HFF-Myc (cell line): Measurements from ENCODE around the gene IGF2R.

Experiments
- DNase-seq: peaks from one replicate; pipeline ENCODE4 v3.0.0-alpha.2; 2011; ENCODE audit warnings: low read depth; ENCODE audit errors: extremely low read depth
- H3K4me3 ChIP-seq: replicated peaks from 2 replicates; pipeline ENCODE4 v1.5.1; 2011; ENCODE audit warnings: low read depth, mild to moderate bottlenecking, control low read depth, low read length
- TF ChIP-seq, protein P1 (sequence below): IDR thresholded peaks from 2 replicates; pipeline ENCODE4 v1.5.1; 2012; ENCODE audit warnings: mild to moderate bottlenecking, low read depth, low read length, control low read depth; ENCODE audit errors: missing control alignments

IGF2R gene

DNA sequence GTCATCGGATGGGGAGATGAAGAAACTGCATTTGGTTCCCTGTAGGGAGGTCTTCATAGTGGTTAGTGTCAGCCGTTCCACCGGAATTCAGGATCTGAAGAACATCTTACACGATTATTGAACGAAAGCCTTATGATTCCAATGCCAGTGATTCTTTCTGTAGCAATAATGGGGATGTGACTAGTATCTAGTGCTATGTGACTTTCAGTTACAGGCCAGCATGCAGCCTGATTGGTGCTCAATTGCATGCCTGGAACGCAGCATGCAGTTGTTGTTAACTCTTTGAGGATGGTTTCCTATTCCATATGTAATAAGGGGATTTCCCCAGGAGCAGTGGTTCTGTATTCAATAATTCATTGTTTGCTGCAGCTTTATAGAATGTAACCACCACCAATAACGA lies 81.1 kb downstream of the IGF2R start:
- no peak for DNase-seq
- H3K4me3 ChIP-seq: no peak overlapping the region
- TF ChIP-seq, protein P1, sequence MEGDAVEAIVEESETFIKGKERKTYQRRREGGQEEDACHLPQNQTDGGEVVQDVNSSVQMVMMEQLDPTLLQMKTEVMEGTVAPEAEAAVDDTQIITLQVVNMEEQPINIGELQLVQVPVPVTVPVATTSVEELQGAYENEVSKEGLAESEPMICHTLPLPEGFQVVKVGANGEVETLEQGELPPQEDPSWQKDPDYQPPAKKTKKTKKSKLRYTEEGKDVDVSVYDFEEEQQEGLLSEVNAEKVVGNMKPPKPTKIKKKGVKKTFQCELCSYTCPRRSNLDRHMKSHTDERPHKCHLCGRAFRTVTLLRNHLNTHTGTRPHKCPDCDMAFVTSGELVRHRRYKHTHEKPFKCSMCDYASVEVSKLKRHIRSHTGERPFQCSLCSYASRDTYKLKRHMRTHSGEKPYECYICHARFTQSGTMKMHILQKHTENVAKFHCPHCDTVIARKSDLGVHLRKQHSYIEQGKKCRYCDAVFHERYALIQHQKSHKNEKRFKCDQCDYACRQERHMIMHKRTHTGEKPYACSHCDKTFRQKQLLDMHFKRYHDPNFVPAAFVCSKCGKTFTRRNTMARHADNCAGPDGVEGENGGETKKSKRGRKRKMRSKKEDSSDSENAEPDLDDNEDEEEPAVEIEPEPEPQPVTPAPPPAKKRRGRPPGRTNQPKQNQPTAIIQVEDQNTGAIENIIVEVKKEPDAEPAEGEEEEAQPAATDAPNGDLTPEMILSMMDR: no peak

DNA sequence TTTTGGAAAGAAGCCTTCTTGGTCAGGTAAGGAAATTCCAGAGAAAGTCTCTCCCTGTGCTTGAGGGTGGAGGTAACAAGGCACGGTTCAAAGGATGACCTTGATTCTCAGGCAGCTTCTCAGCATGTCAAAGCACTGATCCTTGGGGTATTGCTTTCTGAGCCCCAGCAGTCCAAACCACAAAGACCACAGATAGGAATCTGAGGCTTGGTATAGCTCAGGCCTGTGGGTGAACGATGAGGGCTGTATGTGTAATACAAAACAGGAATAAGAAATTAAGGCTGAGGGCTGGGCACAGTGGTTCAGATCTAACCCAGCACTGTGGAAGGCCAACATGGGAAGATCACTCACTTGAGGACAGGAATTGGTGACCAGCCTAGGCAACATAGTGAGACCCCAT lies 82.5 kb downstream of the IGF2R start:
- TF ChIP-seq, protein P1: no peak
- no peak for DNase-seq
- H3K4me3 ChIP-seq: no peak overlapping the region

DNA sequence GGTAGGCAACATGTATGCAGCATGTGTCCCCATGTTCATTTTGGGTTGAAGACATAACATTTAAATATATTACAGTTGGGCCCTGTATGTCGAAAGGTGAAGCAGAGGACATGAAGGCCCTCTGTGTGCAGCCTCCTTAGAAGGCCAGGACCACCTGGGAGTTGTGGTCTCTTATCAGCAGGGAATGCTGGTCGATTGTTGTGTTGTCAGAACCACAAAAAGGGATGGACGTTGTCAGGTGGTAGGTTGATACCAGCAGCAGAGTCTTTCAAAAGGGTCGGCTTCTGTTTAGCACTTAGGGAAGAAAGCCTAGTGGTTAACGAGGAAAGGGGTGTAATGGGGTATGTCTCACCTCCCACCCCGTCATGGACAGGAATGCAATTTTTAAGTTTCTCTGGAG lies 85.4 kb downstream of the IGF2R start:
- no peak for DNase-seq
- no peak overlapping the region for H3K4me3 ChIP-seq
- TF ChIP-seq, protein P1: no peak

DNA sequence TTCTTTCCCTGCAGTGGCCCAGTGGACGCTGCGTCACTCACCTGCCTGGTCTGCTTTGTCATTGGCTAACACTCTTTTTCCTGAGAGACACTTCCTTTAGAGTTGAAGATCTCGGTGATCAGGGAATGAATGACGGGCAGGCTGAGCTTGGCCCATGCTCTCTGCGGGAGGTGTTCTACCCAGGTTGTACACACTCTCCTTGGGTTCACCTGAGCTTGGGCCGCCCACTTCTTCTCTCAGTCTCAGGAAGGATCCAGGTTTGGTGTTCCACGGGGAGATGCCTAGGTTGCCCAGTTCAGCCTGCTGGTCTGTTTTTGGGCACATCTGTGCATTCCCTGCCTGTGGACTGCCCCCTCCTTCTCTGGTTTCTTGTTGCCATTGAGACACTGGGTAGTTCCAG lies 86.0 kb downstream of the IGF2R start:
- no peak for DNase-seq
- H3K4me3 ChIP-seq: no peak overlapping the region
- TF ChIP-seq, protein P1: no peak

DNA sequence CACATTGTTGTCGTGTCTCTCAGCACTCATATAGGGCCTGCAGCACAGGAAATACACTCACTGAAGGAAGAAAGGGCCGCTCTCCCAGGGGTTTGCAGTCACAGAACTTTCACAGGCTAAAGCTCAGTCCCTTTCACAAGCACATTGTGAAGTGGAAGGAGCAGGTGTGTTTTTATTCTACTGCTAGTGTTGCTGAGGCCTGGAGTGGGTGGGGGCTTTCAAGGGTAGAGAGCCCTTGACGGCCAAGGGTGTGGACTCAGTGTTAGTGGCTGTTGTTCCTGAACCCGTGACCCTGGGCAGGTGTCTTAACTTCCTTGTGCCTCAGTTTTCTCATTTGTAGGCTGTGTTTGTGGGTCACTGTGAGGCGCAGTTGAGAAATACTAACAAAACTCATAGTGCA lies 86.5 kb downstream of the IGF2R start:
- H3K4me3 ChIP-seq: no peak overlapping the region
- TF ChIP-seq, protein P1: no peak
- DNase-seq: no peak

DNA sequence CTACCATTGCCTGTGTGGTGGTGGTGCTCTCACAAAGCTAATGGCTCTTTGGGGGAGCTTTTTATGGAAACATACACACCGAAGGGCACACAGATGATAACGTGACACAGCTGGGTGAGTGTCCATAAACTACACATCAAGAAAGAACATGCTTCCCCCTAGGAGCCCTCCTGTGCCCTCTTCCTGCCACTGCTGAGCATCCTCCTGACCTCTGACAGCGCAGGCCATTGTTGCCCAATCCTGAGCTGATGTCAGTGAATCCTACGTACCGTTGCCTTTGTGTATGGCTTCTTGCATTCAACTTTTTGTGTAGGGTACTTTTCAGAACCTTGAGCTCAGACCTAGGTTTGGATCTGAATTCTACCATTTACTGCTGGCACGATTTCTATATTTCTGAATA lies 86.9 kb downstream of the IGF2R start:
- no peak overlapping the region for H3K4me3 ChIP-seq
- DNase-seq: no peak
- TF ChIP-seq, protein P1: no peak

DNA sequence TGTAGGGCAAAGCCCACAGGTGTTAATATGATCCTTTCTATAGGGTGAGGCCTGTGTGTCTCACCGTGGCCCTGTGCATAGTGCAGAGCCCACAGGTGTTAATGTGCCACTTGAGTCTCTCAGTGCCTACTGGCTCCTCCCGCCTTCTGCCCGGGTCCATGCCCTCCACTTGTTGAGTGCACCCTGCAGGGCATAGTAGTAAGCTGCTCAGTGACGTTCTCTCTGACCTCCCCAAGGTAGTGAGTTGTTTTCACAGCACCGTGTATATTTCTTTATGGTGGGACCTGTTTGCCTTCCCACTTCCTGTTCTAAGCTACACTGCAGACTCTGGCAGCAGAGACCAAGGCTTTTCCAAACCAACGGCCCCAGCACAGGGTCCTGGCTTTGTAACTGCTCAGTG lies 88.2 kb downstream of the IGF2R start:
- no peak overlapping the region for H3K4me3 ChIP-seq
- TF ChIP-seq, protein P1: no peak
- no peak for DNase-seq
